Stomach (tissue), 4 donors: ENCODE results near the gene S100A7.

Source experiments
- CTCF ChIP-seq, 7 experiments: fragments of 450-650 bp in 4 of 7; fragments of 200-600 bp in 3 of 7; sonication (generic) in 3 of 7; IDR thresholded peaks; one replicate each; pipeline ENCODE4 v1.5.1; 2016 to 2019; ENCODE audit warnings: antibody characterized with exemption in 7 of 7, control low read depth in 2 of 7, mild to moderate bottlenecking in 1 of 7
- POLR2A ChIP-seq, 4 donors: fragments of 450-650 bp; IDR thresholded peaks; one replicate each; pipeline ENCODE4 v1.6.1; 2016; ENCODE audit warnings: antibody characterized with exemption in 4 of 4, control low read depth in 2 of 4, mild to moderate bottlenecking in 1 of 4, moderate library complexity in 1 of 4
- POLR2AphosphoS5 ChIP-seq, 3 donors: sonication (generic); formaldehyde crosslinking; IDR thresholded peaks; one replicate each; pipeline ENCODE4 v1.6.1; 2016; ENCODE audit warnings: antibody characterized with exemption in 3 of 3

GRCh38 chr1:153417136-153417888, 43.1 kb downstream of the S100A7 start:
- TF ChIP-seq POLR2A (IDR thresholded peaks at IDR 0.05) (no peak), CTCF (IDR thresholded peaks at IDR 0.05) (no peak), POLR2AphosphoS5 (IDR thresholded peaks at IDR 0.05) (no peak)
